K562 (cell line): ENCODE data around the gene SCMH1. TPM values are rescaled to one million over a fixed set of nuclear protein-coding genes. Genes with fewer than 3 reads are reported as not detected.

Experiments used
- BRD9 ChIP-seq: fragments of 450-650 bp; IDR thresholded peaks from 2 replicates; pipeline ENCODE4 v1.6.1; 2018; ENCODE audit warnings: low read depth; ENCODE audit not compliant: partially characterized antibody
- BRF1 ChIP-seq: IDR thresholded peaks from 3 replicates; pipeline ENCODE4 v1.6.1; 2011; ENCODE audit warnings: borderline replicate concordance, mild to moderate bottlenecking; ENCODE audit not compliant: insufficient read length; ENCODE audit errors: extremely low read depth
- CSDE1 ChIP-seq, 2 experiments: fragments of 450-650 bp; IDR thresholded peaks; 2 replicates each; pipeline ENCODE4 v1.6.1; 2016; ENCODE audit warnings: mild to moderate bottlenecking in 1 of 2
- FOXA1 ChIP-seq: fragments of 450-650 bp; IDR thresholded peaks from 2 replicates; pipeline ENCODE4 v1.6.1; 2016; ENCODE audit warnings: mild to moderate bottlenecking, borderline replicate concordance
- JUNB ChIP-seq: fragments of 450-650 bp; formaldehyde crosslinking; conservative IDR thresholded peaks from 2 replicates; pipeline ENCODE4 v1.4.0; 2020; ENCODE audit warnings: mild to moderate bottlenecking
- KLF1 ChIP-seq: fragments of 450-650 bp; IDR thresholded peaks from 2 replicates; pipeline ENCODE4 v1.6.1; 2016; ENCODE audit warnings: missing genetic modification characterization, missing compliant biosample characterization
- NFATC3 ChIP-seq: fragments of 450-650 bp; IDR thresholded peaks from 2 replicates; pipeline ENCODE4 v1.6.1; 2017; ENCODE audit warnings: mild to moderate bottlenecking
- POLR2B ChIP-seq: fragments of 450-650 bp; IDR thresholded peaks from 2 replicates; pipeline ENCODE4 v1.6.1; 2018; ENCODE audit warnings: low read depth; ENCODE audit not compliant: partially characterized antibody
- SAFB ChIP-seq: fragments of 200-400 bp; formaldehyde crosslinking; IDR thresholded peaks from 2 replicates; pipeline ENCODE4 v1.6.1; 2017; ENCODE audit warnings: low read depth, low read length, borderline replicate concordance
- SAP30 ChIP-seq: fragments of 200-600 bp; sonication (generic); IDR thresholded peaks from 2 replicates; pipeline ENCODE4 v1.6.1; 2012; ENCODE audit warnings: borderline replicate concordance, low read depth, mild to moderate bottlenecking, moderate library complexity, low read length, control low read depth, inconsistent platforms; ENCODE audit not compliant: insufficient read depth, poor library complexity, severe bottlenecking
- SMAD3 ChIP-seq: fragments of 450-650 bp; formaldehyde crosslinking; conservative IDR thresholded peaks from 2 replicates; pipeline ENCODE4 v1.4.0; 2020; ENCODE audit warnings: mild to moderate bottlenecking
- SREBF1 ChIP-seq: fragments of 150-350 bp; IDR thresholded peaks from 2 replicates; pipeline ENCODE4 v1.6.1; 2014; ENCODE audit warnings: antibody characterized with exemption, low read depth, low read length, borderline replicate concordance
- USF2 ChIP-seq: sonication (generic); formaldehyde crosslinking; IDR thresholded peaks from 2 replicates; pipeline ENCODE4 v1.5.0; 2020; ENCODE audit warnings: missing genetic modification reagents
- ZNF140 ChIP-seq: fragments of 250-450 bp; sonication (Bioruptor Pico); IDR thresholded peaks from 2 replicates; pipeline ENCODE4 v1.8.0; 2021; ENCODE audit warnings: moderate library complexity, mild to moderate bottlenecking, inconsistent platforms
- ZNF212 ChIP-seq: fragments of 450-650 bp; formaldehyde crosslinking; IDR thresholded peaks from 2 replicates; pipeline ENCODE4 v1.4.0; 2020; ENCODE audit warnings: mild to moderate bottlenecking
- ZNF589 ChIP-seq: fragments of 200-800 bp; sonication (Bioruptor generic); IDR thresholded peaks from 2 replicates; pipeline ENCODE4 v1.6.1; 2016; ENCODE audit warnings: low read depth, missing genetic modification characterization, missing compliant biosample characterization
- ZNF830 ChIP-seq: fragments of 250-450 bp; sonication (Bioruptor Pico); IDR thresholded peaks from 2 replicates; pipeline ENCODE4 v1.5.0; 2021; ENCODE audit warnings: mild to moderate bottlenecking
- polyA plus RNA-seq, 8 experiments: library from polyadenylated mRNA; depleted of rRNA in 4 of 8; stranded (reverse) in 5 of 8; unstranded in 3 of 8; fragments of >200 nt; fragmentation: Nextera tagmentation in 2 of 8; fragmentation: Illumina TruSeq in 1 of 8; extraction: Ambion mirVana in 2 of 8; extraction: Trizol in 1 of 8; gene quantifications; 2 replicates each; pipeline versions ENCODE4 v1.2.1 to v1.2.3, GENCODE V29; 2011 to 2014; ENCODE audit warnings: inconsistent platforms in 1 of 8, missing spikeins in 1 of 8
- total RNA-seq, 7 experiments: library from RNA; depleted of rRNA in 6 of 7; stranded (reverse); fragments of >200 nt in 6 of 7; fragmentation: Illumina TruSeq in 2 of 7; extraction: Trizol in 2 of 7; gene quantifications; 2 replicates each; pipeline versions ENCODE4 v1.2.1 to v1.2.3, GENCODE V29; 2011 to 2021; ENCODE audit warnings: low replicate concordance in 1 of 7
- TF ChIP-seq, protein P1 (sequence below): fragments of 450-650 bp; IDR thresholded peaks from 2 replicates; pipeline ENCODE4 v1.7.1; 2018; ENCODE audit warnings: mild to moderate bottlenecking, low read depth; ENCODE audit not compliant: partially characterized antibody
- TF ChIP-seq, protein P2 (sequence below): sonication (generic); formaldehyde crosslinking; IDR thresholded peaks from 2 replicates; pipeline ENCODE4 v1.8.0; 2023; ENCODE audit warnings: missing genetic modification reagents, mild to moderate bottlenecking, borderline replicate concordance

SCMH1 gene
- total and polyA plus RNA-seq, 9 of the 15 experiments (the other 6 are each of a cell fraction or from before 2014, with no cell fraction given) = 8.5 to 37.0 (median 26.8) TPM

DNA sequence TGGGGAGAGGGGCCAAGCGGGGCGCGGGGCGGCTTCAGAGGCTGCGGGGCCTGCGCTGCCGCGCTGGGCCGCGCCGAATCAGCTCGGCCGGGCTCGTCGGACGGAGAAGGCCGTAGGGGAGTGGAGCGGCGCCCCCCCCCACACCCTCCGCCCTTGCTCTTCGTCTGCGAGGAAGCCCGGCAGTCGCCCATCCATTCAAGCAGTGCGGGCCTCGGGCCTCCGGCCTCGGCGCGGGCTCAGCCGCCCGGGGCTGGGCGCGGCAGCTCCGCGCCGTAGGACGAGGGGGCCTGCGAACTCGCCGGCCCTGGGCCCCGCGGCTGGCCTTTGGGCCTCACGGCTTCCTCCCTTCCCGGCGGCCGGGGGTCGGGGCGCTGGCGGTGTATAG, 262.0 kb downstream of the SCMH1 start (continued):
- TF ChIP-seq, protein P1, sequence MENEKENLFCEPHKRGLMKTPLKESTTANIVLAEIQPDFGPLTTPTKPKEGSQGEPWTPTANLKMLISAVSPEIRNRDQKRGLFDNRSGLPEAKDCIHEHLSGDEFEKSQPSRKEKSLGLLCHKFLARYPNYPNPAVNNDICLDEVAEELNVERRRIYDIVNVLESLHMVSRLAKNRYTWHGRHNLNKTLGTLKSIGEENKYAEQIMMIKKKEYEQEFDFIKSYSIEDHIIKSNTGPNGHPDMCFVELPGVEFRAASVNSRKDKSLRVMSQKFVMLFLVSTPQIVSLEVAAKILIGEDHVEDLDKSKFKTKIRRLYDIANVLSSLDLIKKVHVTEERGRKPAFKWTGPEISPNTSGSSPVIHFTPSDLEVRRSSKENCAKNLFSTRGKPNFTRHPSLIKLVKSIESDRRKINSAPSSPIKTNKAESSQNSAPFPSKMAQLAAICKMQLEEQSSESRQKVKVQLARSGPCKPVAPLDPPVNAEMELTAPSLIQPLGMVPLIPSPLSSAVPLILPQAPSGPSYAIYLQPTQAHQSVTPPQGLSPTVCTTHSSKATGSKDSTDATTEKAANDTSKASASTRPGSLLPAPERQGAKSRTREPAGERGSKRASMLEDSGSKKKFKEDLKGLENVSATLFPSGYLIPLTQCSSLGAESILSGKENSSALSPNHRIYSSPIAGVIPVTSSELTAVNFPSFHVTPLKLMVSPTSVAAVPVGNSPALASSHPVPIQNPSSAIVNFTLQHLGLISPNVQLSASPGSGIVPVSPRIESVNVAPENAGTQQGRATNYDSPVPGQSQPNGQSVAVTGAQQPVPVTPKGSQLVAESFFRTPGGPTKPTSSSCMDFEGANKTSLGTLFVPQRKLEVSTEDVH = no peak
- TF ChIP-seq FOXA1 = no peak
- no peak for TF ChIP-seq NFATC3
- no peak for TF ChIP-seq ZNF212 (CRISPR knock-in tag)
- no peak for TF ChIP-seq CSDE1 (IDR thresholded peaks at IDR 0.05)
- TF ChIP-seq SMAD3 = no peak
- no peak for TF ChIP-seq JUNB (CRISPR knock-in tag)
- no peak for TF ChIP-seq BRD9
- no peak for TF ChIP-seq ZNF589 (CRISPR knock-in tag)
- TF ChIP-seq ZNF830 (CRISPR knock-in tag) = no peak
- TF ChIP-seq, protein P2, sequence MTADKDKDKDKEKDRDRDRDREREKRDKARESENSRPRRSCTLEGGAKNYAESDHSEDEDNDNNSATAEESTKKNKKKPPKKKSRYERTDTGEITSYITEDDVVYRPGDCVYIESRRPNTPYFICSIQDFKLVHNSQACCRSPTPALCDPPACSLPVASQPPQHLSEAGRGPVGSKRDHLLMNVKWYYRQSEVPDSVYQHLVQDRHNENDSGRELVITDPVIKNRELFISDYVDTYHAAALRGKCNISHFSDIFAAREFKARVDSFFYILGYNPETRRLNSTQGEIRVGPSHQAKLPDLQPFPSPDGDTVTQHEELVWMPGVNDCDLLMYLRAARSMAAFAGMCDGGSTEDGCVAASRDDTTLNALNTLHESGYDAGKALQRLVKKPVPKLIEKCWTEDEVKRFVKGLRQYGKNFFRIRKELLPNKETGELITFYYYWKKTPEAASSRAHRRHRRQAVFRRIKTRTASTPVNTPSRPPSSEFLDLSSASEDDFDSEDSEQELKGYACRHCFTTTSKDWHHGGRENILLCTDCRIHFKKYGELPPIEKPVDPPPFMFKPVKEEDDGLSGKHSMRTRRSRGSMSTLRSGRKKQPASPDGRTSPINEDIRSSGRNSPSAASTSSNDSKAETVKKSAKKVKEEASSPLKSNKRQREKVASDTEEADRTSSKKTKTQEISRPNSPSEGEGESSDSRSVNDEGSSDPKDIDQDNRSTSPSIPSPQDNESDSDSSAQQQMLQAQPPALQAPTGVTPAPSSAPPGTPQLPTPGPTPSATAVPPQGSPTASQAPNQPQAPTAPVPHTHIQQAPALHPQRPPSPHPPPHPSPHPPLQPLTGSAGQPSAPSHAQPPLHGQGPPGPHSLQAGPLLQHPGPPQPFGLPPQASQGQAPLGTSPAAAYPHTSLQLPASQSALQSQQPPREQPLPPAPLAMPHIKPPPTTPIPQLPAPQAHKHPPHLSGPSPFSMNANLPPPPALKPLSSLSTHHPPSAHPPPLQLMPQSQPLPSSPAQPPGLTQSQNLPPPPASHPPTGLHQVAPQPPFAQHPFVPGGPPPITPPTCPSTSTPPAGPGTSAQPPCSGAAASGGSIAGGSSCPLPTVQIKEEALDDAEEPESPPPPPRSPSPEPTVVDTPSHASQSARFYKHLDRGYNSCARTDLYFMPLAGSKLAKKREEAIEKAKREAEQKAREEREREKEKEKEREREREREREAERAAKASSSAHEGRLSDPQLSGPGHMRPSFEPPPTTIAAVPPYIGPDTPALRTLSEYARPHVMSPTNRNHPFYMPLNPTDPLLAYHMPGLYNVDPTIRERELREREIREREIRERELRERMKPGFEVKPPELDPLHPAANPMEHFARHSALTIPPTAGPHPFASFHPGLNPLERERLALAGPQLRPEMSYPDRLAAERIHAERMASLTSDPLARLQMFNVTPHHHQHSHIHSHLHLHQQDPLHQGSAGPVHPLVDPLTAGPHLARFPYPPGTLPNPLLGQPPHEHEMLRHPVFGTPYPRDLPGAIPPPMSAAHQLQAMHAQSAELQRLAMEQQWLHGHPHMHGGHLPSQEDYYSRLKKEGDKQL (CRISPR knock-in tag) = 0 out of 2 replicates have a peak, but pooled peaks have one; percentile 48
- TF ChIP-seq BRF1 = no peak
- peak; percentile 38; the same call in 1 of the 2 replicates for TF ChIP-seq KLF1 (tag)
- no peak for TF ChIP-seq USF2 (CRISPR knock-in tag)
- TF ChIP-seq ZNF140 (CRISPR knock-in tag) = no peak
- peak; percentile 71 for TF ChIP-seq SAP30
- TF ChIP-seq POLR2B = no peak
- TF ChIP-seq SAFB = no peak
- no peak for TF ChIP-seq SREBF1
